Measurements from ENCODE around the gene RFX7. TPM values are rescaled to one million over a fixed set of nuclear protein-coding genes. Genes with fewer than 3 reads are reported as not detected.

Gene RFX7
- total RNA-seq, 2 donors from 2014 or later: 4.4 to 5.9 TPM

GRCh38 chr15:56077081-56077480, 166.6 kb downstream of the RFX7 start:
- Histone ChIP-seq H3K27ac (no peak overlapping the region), H3K36me3 (no peaks in the 10 kb centered on the region), H3K27me3 (no peaks in the 10 kb centered on the region), H3K4me3 (no peak overlapping the region), H3K4me1 (no peaks in the 10 kb centered on the region), H3K9me3 (no peaks in the 10 kb centered on the region)
- DNase-seq (ENCODE audit: low spot score): no peak
- TF ChIP-seq, protein P1, sequence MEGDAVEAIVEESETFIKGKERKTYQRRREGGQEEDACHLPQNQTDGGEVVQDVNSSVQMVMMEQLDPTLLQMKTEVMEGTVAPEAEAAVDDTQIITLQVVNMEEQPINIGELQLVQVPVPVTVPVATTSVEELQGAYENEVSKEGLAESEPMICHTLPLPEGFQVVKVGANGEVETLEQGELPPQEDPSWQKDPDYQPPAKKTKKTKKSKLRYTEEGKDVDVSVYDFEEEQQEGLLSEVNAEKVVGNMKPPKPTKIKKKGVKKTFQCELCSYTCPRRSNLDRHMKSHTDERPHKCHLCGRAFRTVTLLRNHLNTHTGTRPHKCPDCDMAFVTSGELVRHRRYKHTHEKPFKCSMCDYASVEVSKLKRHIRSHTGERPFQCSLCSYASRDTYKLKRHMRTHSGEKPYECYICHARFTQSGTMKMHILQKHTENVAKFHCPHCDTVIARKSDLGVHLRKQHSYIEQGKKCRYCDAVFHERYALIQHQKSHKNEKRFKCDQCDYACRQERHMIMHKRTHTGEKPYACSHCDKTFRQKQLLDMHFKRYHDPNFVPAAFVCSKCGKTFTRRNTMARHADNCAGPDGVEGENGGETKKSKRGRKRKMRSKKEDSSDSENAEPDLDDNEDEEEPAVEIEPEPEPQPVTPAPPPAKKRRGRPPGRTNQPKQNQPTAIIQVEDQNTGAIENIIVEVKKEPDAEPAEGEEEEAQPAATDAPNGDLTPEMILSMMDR (IDR thresholded peaks at IDR 0.05): no peak

- DNase-seq (ENCODE audit: low spot score): no peak
- Histone ChIP-seq H3K27me3 (no peaks in the 10 kb centered on the region), H3K27ac (no peak overlapping the region), H3K36me3 (no peaks in the 10 kb centered on the region), H3K9me3 (no peaks in the 10 kb centered on the region), H3K4me3 (no peak overlapping the region), H3K4me1 (no peaks in the 10 kb centered on the region)
- TF ChIP-seq, protein P1 (IDR thresholded peaks at IDR 0.05): no peak
These were observed 167.0 kb downstream of the RFX7 start for GRCh38 chr15:56076640-56077039.

DNA sequence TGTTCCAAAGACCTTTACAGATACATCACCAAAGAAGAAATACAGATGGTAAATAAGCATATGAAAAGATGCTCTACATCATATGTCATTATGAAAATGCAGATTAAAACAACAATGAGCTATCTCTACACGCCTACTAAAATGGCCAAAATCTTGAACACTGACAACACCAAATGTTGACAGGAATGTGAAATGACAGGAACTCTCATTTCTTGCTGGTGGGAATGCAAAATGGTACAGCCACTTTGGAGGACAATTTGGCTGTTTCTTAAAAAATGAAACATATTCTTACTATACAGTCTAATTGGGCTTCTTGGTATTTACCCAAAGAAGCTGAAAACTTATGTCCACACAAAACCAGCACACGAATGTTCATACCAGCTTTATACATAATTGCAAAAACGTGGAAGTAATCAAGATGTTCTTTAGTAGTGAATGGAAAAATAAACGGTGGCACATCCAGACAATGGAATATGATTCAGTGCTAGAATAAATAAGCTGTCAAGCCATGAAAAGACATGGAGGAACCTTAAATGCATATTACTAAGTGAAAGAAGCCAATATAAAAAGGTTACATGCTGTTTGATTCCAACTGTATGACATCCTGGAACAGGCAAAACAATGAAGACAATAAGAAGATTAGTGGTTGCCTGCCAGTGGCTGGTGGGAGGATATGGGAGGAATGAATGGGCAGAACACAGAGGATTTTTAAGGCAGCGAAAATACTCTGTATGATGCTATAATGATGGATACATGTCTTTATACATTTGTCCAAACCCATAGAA, 169.0 kb downstream of the RFX7 start:
- Histone ChIP-seq H3K4me3 (no peak overlapping the region), H3K27ac (no peak overlapping the region), H3K9me3 (no peaks in the 10 kb centered on the region), H3K27me3 (no peaks in the 10 kb centered on the region), H3K4me1 (no peaks in the 10 kb centered on the region), H3K36me3 (no peaks in the 10 kb centered on the region)
- TF ChIP-seq, protein P1 (IDR thresholded peaks at IDR 0.05): no peak
- DNase-seq (ENCODE audit: low spot score): no peak

DNA sequence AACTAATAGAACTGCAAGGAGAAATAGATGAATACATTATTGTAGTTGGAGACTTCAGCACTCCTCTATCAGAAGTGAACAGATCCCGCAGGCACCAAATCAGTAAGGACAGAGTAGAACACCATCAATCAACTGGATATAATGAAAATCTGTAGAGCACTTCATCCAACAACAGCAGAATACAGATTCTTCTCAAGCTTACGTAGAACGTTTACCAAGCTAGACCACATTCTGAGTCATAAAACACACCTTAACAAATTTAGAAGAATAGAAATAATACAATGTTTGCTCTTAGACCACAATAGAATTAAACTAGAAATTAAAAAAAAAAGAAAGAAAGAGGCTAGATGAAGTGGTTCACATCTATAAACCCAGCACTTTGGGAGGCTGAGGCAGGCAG, 179.5 kb downstream of the RFX7 start:
- DNase-seq (ENCODE audit: low spot score): no peak
- TF ChIP-seq, protein P1 (IDR thresholded peaks at IDR 0.05): no peak
- no peaks in the 10 kb centered on the region for H3K27me3 ChIP-seq
- H3K27ac ChIP-seq: no peak overlapping the region
- H3K4me3 ChIP-seq: no peak overlapping the region
- H3K9me3 ChIP-seq: peaks cover 0 to 4% of the 10 kb centered on the region in 2 donors
- H3K4me1 ChIP-seq: no peaks in the 10 kb centered on the region
- no peaks in the 10 kb centered on the region for H3K36me3 ChIP-seq

- Histone ChIP-seq H3K9me3 (peaks cover 0 to 4% of the 10 kb centered on the region in 2 donors), H3K36me3 (no peaks in the 10 kb centered on the region), H3K27ac (no peak overlapping the region), H3K4me1 (no peaks in the 10 kb centered on the region), H3K4me3 (no peak overlapping the region), H3K27me3 (no peaks in the 10 kb centered on the region)
- DNase-seq (ENCODE audit: low spot score): no peak
- TF ChIP-seq, protein P1 (IDR thresholded peaks at IDR 0.05): no peak
These were observed 184.0 kb downstream of the RFX7 start for GRCh38 chr15:56059716-56060115.

GRCh38 chr15:56058986-56059385, 184.7 kb downstream of the RFX7 start:
- Histone ChIP-seq H3K4me3 (no peak overlapping the region), H3K4me1 (no peaks in the 10 kb centered on the region), H3K9me3 (peaks cover 0 to 4% of the 10 kb centered on the region in 2 donors), H3K36me3 (no peaks in the 10 kb centered on the region), H3K27ac (no peak overlapping the region), H3K27me3 (no peaks in the 10 kb centered on the region)
- TF ChIP-seq, protein P1 (IDR thresholded peaks at IDR 0.05): no peak
- DNase-seq (ENCODE audit: low spot score): no peak
